Lower lobe of right lung (tissue), 2 donors: Measurements from ENCODE around the gene TKFC. TPM values are rescaled to one million over a fixed set of nuclear protein-coding genes. Genes with fewer than 3 reads are reported as not detected.
A peak's percentile ranks its signal among the peaks of the same experiment; 100 is the strongest.

Experiments
- ATAC-seq, 2 donors: fragments of 200-7000 bp; cut with Tn5 transposase; one replicate each; pipeline ENCODE4 v1.9.1; 2020 to 2022; ENCODE audit warnings: mild to moderate bottlenecking in 2 of 2, moderate library complexity in 2 of 2
- DNase-seq: peaks from one replicate; pipeline ENCODE4 v3.0.0-alpha.2; 2020
- H3K27ac ChIP-seq: fragments of 200-600 bp; one replicate; pipeline ENCODE4 v1.8.0; 2022
- H3K27me3 ChIP-seq: fragments of 200-600 bp; one replicate; pipeline ENCODE4 v1.8.0; 2022; ENCODE audit warnings: low read depth
- H3K36me3 ChIP-seq: fragments of 200-600 bp; one replicate; pipeline ENCODE4 v1.8.0; 2022; ENCODE audit warnings: mild to moderate bottlenecking
- H3K4me1 ChIP-seq: fragments of 200-600 bp; one replicate; pipeline ENCODE4 v1.8.0; 2022
- H3K4me3 ChIP-seq: fragments of 200-600 bp; one replicate; pipeline ENCODE4 v1.8.0; 2022; ENCODE audit warnings: mild to moderate bottlenecking
- H3K9me3 ChIP-seq: fragments of 200-600 bp; one replicate; pipeline ENCODE4 v1.8.0; 2022
- intact Hi-C: fragments of 100-400 bp; cut with DNase I; formaldehyde crosslinking; loops from one replicate; pipeline ENCODE4 v1.11.0; 2022
- total RNA-seq: library from RNA; stranded (reverse); fragmentation: NEBNext Ultra II Directional; extraction: Animal tissue kit (Norgen Biotek cat#: 25700); gene quantifications from one replicate; pipeline ENCODE4 v1.2.1, GENCODE V29; 2021
- TF ChIP-seq, protein P1 (sequence below): fragments of 200-600 bp; IDR thresholded peaks from one replicate; pipeline ENCODE4 v1.8.0; 2022; ENCODE audit warnings: antibody characterized with exemption, mild to moderate bottlenecking
- donor health status: DM: no; HTN: yes; CAD: no; lungs with severe emphysema.

The TKFC gene
- total RNA-seq, 1 donor from 2014 or later = 35.0 TPM

DNA sequence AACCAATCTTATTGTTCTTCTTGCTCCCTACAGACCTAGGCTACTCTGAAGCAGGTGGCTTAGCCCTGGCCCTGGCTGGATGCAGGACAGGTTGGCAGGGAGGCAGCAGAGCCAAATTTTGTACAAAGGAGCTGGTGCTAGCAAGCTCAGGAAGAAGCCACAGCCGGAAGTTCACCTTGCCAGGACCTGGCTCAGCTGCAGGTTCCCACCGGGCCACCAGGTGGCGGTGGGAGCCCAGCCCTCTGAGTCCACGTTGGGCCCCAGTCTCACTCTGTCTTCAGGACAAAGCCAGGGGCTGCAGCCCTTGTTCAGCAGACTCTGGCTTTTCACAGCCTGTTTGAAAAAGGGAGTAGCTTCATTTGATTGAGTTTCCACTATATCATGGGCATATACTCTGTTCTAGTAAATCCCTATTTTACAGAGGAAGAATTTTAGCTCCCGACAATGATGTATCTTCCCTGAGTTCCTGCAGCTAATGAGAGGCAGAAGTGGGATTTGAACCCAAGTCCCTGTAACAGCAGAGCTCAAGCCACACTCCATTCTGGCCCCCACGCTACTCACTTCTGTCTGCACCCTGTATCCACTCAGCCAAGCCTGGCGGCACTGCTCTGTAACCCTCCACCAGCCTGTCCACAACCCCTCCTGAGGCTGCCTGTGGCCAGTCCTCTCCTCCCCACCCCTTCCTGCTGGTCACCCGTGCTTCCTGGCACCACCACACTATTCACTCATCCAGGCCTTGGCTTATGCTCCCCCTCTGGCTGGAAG is 3.3 kb downstream of the TKFC start:
- TF ChIP-seq, protein P1, sequence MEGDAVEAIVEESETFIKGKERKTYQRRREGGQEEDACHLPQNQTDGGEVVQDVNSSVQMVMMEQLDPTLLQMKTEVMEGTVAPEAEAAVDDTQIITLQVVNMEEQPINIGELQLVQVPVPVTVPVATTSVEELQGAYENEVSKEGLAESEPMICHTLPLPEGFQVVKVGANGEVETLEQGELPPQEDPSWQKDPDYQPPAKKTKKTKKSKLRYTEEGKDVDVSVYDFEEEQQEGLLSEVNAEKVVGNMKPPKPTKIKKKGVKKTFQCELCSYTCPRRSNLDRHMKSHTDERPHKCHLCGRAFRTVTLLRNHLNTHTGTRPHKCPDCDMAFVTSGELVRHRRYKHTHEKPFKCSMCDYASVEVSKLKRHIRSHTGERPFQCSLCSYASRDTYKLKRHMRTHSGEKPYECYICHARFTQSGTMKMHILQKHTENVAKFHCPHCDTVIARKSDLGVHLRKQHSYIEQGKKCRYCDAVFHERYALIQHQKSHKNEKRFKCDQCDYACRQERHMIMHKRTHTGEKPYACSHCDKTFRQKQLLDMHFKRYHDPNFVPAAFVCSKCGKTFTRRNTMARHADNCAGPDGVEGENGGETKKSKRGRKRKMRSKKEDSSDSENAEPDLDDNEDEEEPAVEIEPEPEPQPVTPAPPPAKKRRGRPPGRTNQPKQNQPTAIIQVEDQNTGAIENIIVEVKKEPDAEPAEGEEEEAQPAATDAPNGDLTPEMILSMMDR = peak; percentile 97
- Histone ChIP-seq H3K9me3 (no peaks in the 10 kb centered on the region), H3K27me3 (no peaks in the 10 kb centered on the region), H3K36me3 (no peaks in the 10 kb centered on the region), H3K27ac (peak overlapping the region; percentile 61), H3K4me3 (no peak overlapping the region), H3K4me1 (peaks cover 37% of the 10 kb centered on the region)
- ATAC-seq (peak; percentile 75 to 79), DNase-seq (peak; percentile 86)
- intact Hi-C loops = loop anchor here (10.0 kb wide), 1 partner anchor 58 kb away; the partner anchor contains the start of gene TMEM216

DNA sequence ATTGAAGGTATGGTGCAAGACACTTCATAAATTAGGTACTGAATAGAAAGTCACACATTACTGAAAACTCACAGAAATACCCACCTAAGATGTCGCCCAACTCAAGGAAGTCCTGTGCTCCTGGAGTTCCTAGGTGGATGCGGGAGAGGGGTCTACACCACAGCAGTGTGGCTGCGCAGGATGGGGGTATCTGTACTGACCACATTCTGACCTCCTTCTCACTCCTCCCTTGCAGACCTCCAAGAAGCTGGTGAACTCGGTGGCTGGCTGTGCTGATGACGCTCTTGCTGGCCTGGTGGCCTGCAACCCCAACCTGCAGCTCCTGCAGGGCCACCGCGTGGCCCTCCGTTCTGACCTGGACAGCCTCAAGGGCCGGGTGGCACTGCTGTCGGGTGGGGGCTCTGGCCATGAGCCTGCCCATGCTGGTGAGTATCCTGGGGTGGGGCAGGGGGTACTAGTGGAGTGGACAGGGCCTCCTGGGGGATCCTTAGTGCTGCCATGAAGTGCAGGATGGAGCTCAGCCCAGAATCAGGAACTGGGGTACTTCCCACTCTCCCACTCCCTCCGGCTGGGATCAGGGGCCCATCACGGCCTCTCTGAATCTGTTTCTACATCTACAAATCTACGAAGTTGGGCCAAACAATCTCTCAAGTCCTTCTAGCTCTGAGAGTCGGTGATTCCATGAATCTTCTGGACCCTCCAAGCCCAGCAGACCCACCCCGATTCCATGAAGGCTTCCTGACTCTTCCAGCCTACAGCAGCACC is 4.9 kb downstream of the TKFC start:
- H3K4me3 ChIP-seq = no peak overlapping the region
- DNase-seq (no peak), ATAC-seq (no peak)
- H3K4me1 ChIP-seq = peaks cover 26% of the 10 kb centered on the region
- TF ChIP-seq, protein P1 = no peak
- H3K9me3 ChIP-seq = no peaks in the 10 kb centered on the region
- no peaks in the 10 kb centered on the region for H3K27me3 ChIP-seq
- H3K27ac ChIP-seq = no peak overlapping the region
- peaks cover 9% of the 10 kb centered on the region for H3K36me3 ChIP-seq
- intact Hi-C loops = loop anchor here (10.0 kb wide), 1 partner anchor 57 kb away; the partner anchor contains the start of gene TMEM216

GRCh38 chr11:61338783-61339489 is 5.9 kb downstream of the TKFC start:
- DNase-seq (no peak), ATAC-seq (no peak)
- Histone ChIP-seq H3K4me3 (no peak overlapping the region), H3K9me3 (no peaks in the 10 kb centered on the region), H3K27me3 (no peaks in the 10 kb centered on the region), H3K4me1 (peaks cover 19% of the 10 kb centered on the region), H3K27ac (no peak overlapping the region), H3K36me3 (peaks cover 9% of the 10 kb centered on the region)
- TF ChIP-seq, protein P1 = no peak
- intact Hi-C loops = loop anchor here (10.0 kb wide), 1 partner anchor 56 kb away; the partner anchor contains the start of gene TMEM216

DNA sequence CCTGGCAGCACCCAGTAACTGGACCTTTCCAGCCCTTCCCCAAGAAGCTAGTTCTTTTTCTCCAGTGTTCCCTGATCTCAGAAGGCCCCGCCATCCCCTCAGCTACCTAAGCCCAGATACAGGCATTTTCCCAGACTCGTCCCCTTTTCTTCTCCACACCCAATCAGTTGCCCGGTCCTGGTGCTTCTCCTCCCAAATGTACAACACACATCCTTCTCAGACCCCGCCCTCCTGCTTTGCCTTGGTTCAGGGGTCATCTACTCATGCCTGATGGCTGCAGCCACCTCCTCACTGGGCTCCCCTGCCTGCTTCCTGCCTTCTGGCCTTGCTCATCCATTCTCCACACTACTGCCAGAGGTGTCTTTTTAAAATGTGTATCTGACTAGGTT is 6.5 kb downstream of the TKFC start:
- TF ChIP-seq, protein P1 = no peak
- H3K36me3 ChIP-seq = peaks cover 9% of the 10 kb centered on the region
- peaks cover 17% of the 10 kb centered on the region for H3K4me1 ChIP-seq

GRCh38 chr11:61340979-61341378 is 8.0 kb downstream of the TKFC start:
- no peak overlapping the region for H3K27ac ChIP-seq
- intact Hi-C loops = no loop called here
- H3K4me3 ChIP-seq = no peak overlapping the region
- no peaks in the 10 kb centered on the region for H3K27me3 ChIP-seq
- H3K4me1 ChIP-seq = peaks cover 8% of the 10 kb centered on the region
- ATAC-seq (no peak), DNase-seq (no peak)
- TF ChIP-seq, protein P1 = no peak
- H3K9me3 ChIP-seq = no peaks in the 10 kb centered on the region
- peaks cover 22% of the 10 kb centered on the region for H3K36me3 ChIP-seq

More for the DNA sequence above, 6.5 kb downstream of the TKFC start:
- ATAC-seq (no peak), DNase-seq (no peak)
- intact Hi-C loops = loop anchor here (10.0 kb wide), 1 partner anchor 55 kb away; the partner anchor contains the start of gene TMEM216
- Histone ChIP-seq H3K27ac (no peak overlapping the region), H3K27me3 (no peaks in the 10 kb centered on the region), H3K9me3 (no peaks in the 10 kb centered on the region), H3K4me3 (no peak overlapping the region)
